Tibial artery (tissue), 4 donors: ENCODE results near the gene UTP11.
A peak's percentile ranks its signal among the peaks of the same experiment; 100 is the strongest.
"Not testable (repeated sequence)": the region's sequence is repeated elsewhere in the genome, so short reads cannot be mapped to it uniquely, and the experiment has no call there.

Experiments used
- DNase-seq, 2 donors: peaks; one replicate each; pipeline ENCODE4 v3.0.0-alpha.2; 2019
- H3K27ac ChIP-seq, 2 donors: fragments of 200-600 bp; sonication (generic) in 1 of 2; 1 replicate in 1 of 2; 2 replicates in 1 of 2; pipeline ENCODE4 v1.5.1; 2018 to 2019; ENCODE audit warnings: mild to moderate bottlenecking in 1 of 2
- H3K27me3 ChIP-seq, 2 donors: fragments of 200-600 bp; sonication (generic) in 1 of 2; one replicate each; pipeline versions ENCODE4 v1.5.1 to v1.6.0; 2016 to 2019
- H3K36me3 ChIP-seq, 3 donors: fragments of 200-600 bp; sonication (generic) in 2 of 3; one replicate each; pipeline ENCODE4 v1.5.1; 2016 to 2019; ENCODE audit warnings: mild to moderate bottlenecking in 2 of 3
- H3K4me1 ChIP-seq, 4 donors: fragments of 200-600 bp; sonication (generic) in 2 of 4; 1 replicate in 3 of 4; 2 replicates in 1 of 4; pipeline ENCODE4 v1.5.1; 2016 to 2019
- H3K4me3 ChIP-seq, 2 donors: fragments of 200-600 bp; sonication (generic) in 1 of 2; 1 replicate in 1 of 2; 2 replicates in 1 of 2; pipeline ENCODE4 v1.5.1; 2018 to 2019; ENCODE audit warnings: mild to moderate bottlenecking in 2 of 2
- H3K9me3 ChIP-seq, 3 donors: fragments of 200-600 bp; sonication (generic) in 1 of 3; one replicate each; pipeline ENCODE4 v1.5.1; 2016 to 2019
- intact Hi-C: fragments of 100-400 bp; cut with DNase I; formaldehyde crosslinking; loops from one replicate; pipeline ENCODE4 v1.15.0; 2023; ENCODE audit warnings: low total_unique reads
- TF ChIP-seq, protein P1 (sequence below), 2 experiments: fragments of 200-600 bp in 1 of 2; fragments of 450-650 bp in 1 of 2; IDR thresholded peaks; one replicate each; pipeline ENCODE4 v1.5.1; 2017 to 2019; ENCODE audit warnings: antibody characterized with exemption in 2 of 2, mild to moderate bottlenecking in 1 of 2, moderate library complexity in 1 of 2

The UTP11 gene, protein sequence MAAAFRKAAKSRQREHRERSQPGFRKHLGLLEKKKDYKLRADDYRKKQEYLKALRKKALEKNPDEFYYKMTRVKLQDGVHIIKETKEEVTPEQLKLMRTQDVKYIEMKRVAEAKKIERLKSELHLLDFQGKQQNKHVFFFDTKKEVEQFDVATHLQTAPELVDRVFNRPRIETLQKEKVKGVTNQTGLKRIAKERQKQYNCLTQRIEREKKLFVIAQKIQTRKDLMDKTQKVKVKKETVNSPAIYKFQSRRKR

DNA sequence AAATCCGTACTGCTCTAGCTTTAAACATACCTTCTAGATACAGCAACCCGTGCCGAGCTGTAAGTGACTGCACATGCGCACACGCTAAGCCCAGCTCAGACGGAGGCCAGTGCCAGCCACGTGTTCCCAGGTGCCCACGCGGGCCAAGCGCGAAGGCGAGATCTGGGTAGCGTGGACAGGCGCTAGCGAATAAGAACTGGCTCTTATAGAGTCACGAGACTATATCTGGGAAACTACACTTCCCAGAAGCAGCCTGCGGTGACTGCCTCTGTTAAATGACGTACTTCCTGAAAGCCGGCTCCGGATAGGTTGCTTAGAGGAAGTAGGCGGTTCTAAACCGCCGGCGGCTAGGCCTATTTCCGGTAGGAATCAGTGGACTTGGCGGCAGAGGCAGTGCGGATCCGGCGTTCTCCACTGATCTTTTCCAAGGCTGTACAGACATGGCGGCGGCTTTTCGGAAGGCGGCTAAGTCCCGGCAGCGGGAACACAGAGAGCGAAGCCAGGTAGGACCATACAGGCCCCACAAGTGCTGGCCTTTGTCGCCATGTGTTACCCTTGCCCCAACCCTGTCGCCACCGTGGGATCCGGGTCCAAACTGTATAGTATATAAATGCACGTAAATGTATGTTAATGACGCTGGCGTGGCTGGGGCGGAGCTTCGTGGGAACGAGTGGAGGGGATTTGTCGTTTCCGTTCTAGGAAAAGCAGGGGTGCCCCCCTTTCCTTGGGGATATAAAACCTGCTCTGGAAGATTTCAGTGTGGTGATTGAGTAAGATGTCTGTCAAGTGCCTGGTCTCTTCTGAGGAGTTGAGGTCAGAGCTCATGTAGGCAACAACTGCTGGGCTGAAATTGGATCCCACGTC, at the start of gene UTP11:
Gene UTP11, plus strand, starts transcription at position 372 of the 864 bp plus-strand sequence. Its CDS starts 69 bp downstream, at position 441.
- Histone ChIP-seq H3K9me3 (no peaks in the 10 kb centered on the region), H3K27ac (peak within 1 kb of the TSS; percentile 91 to 96), H3K27me3 (no peaks in the 10 kb centered on the region), H3K36me3 (peaks cover 9 to 17% (median 12%) of the 10 kb centered on the region in 3 donors), H3K4me1 (peaks cover 0 to 50% (median 27%) of the 10 kb centered on the region in 4 donors), H3K4me3 (peak within 1 kb of the TSS; percentile 82 to 85)
- peak; percentile 95 to 98 for DNase-seq
- intact Hi-C loops, result no loop called here
- TF ChIP-seq, protein P1, sequence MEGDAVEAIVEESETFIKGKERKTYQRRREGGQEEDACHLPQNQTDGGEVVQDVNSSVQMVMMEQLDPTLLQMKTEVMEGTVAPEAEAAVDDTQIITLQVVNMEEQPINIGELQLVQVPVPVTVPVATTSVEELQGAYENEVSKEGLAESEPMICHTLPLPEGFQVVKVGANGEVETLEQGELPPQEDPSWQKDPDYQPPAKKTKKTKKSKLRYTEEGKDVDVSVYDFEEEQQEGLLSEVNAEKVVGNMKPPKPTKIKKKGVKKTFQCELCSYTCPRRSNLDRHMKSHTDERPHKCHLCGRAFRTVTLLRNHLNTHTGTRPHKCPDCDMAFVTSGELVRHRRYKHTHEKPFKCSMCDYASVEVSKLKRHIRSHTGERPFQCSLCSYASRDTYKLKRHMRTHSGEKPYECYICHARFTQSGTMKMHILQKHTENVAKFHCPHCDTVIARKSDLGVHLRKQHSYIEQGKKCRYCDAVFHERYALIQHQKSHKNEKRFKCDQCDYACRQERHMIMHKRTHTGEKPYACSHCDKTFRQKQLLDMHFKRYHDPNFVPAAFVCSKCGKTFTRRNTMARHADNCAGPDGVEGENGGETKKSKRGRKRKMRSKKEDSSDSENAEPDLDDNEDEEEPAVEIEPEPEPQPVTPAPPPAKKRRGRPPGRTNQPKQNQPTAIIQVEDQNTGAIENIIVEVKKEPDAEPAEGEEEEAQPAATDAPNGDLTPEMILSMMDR (IDR thresholded peaks at IDR 0.05), result peak in 1 of 2 experiments; percentile 3

DNA sequence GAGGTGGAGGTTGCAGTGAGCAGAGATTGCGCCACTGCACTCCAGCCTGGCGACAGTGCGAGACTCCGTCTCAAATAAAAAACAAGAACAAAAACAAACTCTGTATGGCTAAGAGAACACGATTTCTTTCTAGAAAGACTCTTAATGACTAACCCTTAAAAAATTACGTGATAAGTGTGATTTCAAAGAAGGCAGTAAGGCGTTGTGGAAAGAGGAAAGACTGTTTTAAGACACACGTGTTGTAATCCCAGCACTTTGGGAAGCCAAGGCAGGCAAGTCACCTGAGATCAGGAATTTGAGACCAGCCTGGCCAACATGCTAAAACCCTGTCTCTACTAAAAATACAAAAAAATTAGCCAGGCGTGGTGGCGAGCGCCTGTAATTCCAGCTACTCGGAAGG, 48.4 kb upstream of the UTP11 start:
- intact Hi-C loops, H3K27me3 ChIP-seq, H3K4me1 ChIP-seq, H3K4me3 ChIP-seq, DNase-seq, H3K9me3 ChIP-seq, H3K27ac ChIP-seq: not testable (repeated sequence)
- H3K36me3 ChIP-seq, result peaks cover 55 to 85% (median 79%) of the 10 kb centered on the region in 3 donors

DNA sequence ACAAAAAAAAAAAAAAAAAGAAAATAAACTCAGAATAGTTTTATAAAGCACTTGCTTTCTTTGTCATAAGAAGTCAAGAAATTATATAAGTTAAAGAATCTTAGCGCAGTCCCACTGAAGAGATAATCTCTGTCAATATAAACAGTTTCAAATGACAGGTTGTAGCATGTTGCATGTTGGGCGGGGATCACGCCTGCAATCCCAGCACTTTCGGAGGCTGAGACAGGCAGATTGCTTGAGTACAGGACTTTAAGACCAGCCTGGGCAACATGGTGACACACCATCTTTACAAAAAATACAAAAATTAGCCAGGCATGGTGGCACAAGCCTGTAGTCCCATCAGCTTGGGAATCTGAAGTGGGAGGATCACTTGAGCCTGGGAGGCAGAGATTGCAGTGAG, 47.2 kb upstream of the UTP11 start:
- no peak for DNase-seq
- intact Hi-C loops, result no loop called here
- Histone ChIP-seq H3K4me1 (no peaks in the 10 kb centered on the region), H3K4me3 (no peak overlapping the region), H3K9me3 (no peaks in the 10 kb centered on the region), H3K27me3 (no peaks in the 10 kb centered on the region), H3K36me3 (peaks cover 53 to 85% (median 73%) of the 10 kb centered on the region in 3 donors), H3K27ac (no peak overlapping the region)
- TF ChIP-seq, protein P1 (IDR thresholded peaks at IDR 0.05), result no peak

DNA sequence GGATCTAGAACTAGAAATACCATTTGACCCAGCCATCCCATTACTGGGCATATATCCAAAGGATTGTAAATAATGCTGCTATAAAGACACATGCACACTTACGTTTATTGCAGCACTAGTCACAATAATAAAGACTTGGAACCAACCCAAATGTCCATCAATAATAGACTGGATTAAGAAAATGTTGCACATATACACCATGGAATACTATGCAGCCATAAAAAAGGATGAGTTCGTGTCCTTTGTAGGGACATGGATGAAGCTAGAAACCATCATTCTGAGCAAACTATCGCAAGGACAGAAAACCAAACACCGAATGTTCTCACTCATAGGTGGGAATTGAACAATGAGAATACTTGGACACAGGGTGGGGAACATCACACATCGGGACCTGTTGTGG, 38.9 kb upstream of the UTP11 start:
- intact Hi-C loops, result loop anchor here (10.0 kb wide), 1 partner anchor 89 kb away; no protein-coding TSS in a partner anchor
- peaks cover 66 to 87% (median 68%) of the 10 kb centered on the region in 3 donors for H3K36me3 ChIP-seq
- not testable (repeated sequence) for H3K4me3 ChIP-seq, H3K4me1 ChIP-seq, DNase-seq, H3K9me3 ChIP-seq, H3K27me3 ChIP-seq, H3K27ac ChIP-seq

DNA sequence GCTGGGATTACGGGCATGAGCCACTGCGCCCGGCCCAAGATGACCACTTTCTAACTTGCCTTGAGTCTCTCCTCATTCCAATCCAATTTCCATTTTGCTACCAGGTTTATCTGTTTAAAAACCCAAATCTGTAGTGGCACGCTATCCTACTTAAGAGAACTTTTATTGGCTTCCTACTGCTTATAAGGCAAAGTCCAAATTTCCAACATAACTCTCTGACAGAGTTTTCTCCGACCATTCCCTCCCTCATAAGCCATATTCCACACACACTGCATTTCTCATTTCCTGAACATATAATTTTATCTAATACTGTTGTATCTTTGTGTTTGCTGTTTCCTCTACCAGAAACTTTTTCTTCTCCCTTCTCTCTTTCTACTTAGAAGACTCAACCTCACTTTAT, 38.0 kb upstream of the UTP11 start:
- Histone ChIP-seq H3K36me3 (peaks cover 66 to 87% (median 68%) of the 10 kb centered on the region in 3 donors), H3K4me1 (no peaks in the 10 kb centered on the region), H3K27ac (no peak overlapping the region), H3K4me3 (no peak overlapping the region), H3K27me3 (no peaks in the 10 kb centered on the region), H3K9me3 (no peaks in the 10 kb centered on the region)
- DNase-seq, result no peak
- intact Hi-C loops, result loop anchor here (10.0 kb wide), 1 partner anchor 90 kb away; no protein-coding TSS in a partner anchor
- TF ChIP-seq, protein P1 (IDR thresholded peaks at IDR 0.05), result no peak

DNA sequence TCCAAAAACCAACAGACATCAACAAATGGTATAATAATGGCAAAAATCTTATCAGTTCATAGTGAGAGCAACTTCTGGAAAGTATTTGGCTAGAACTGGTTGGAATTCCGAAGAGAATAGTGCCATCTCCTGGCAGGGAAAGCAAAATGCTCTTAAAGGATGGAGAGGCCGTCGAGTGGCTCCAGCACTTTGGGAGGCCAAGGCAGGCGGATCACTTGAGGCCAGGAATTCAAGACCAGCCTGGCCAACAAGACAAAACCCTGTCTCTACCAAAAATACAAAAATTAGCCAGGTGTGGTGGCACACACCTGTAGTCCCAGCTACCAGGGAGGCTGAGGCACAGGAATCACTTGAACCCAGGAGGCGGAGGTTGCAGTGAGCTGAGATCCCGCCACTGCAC, 37.5 kb upstream of the UTP11 start:
- H3K4me3 ChIP-seq, H3K4me1 ChIP-seq, H3K9me3 ChIP-seq, DNase-seq, H3K27ac ChIP-seq, H3K27me3 ChIP-seq: not testable (repeated sequence)
- intact Hi-C loops, result loop anchor here (10.0 kb wide), 1 partner anchor 90 kb away; no protein-coding TSS in a partner anchor
- TF ChIP-seq, protein P1 (IDR thresholded peaks at IDR 0.05), result peak; percentile 55 to 57
- peaks cover 69 to 87% (median 72%) of the 10 kb centered on the region in 3 donors for H3K36me3 ChIP-seq
